CD4-positive, alpha-beta T cell (primary cell): Measurements from ENCODE around the gene PIP4K2A. TPM values are rescaled to one million over a fixed set of nuclear protein-coding genes. Genes with fewer than 3 reads are reported as not detected.

Source experiments
- ATAC-seq: fragments of 200-7000 bp; cut with Tn5 transposase; one replicate; pipeline ENCODE4 v1.10.0; 2022; ENCODE audit warnings: mild to moderate bottlenecking; ENCODE audit not compliant: poor library complexity
- CTCF ChIA-PET: fragments of 350-600 bp; sonication (Branson Sonifier 250); formaldehyde crosslinking; loops from one replicate; lab custom pipeline; 2021; ENCODE audit warnings: antibody characterized with exemption, inconsistent platforms; lab: Charles Lee
- POLR2A ChIA-PET: fragments of 350-600 bp; sonication (Branson Sonifier 250); formaldehyde crosslinking; loops from one replicate; lab custom pipeline; 2021; ENCODE audit warnings: antibody characterized with exemption, inconsistent platforms; lab: Charles Lee
- DNase-seq, 14 experiments: peaks; one replicate each; pipeline ENCODE4 v3.0.0-alpha.2; 2013 to 2020; ENCODE audit warnings: mixed read lengths in 2 of 14
- H3K27ac ChIP-seq, 2 donors: one replicate each; pipeline versions ENCODE4 v1.5.1 to v1.7.0; 2013; ENCODE audit warnings: low read length in 2 of 2, low read depth in 1 of 2, mild to moderate bottlenecking in 1 of 2
- H3K27me3 ChIP-seq, 2 experiments: 1 replicate in 1 of 2; 2 replicates in 1 of 2; pipeline versions ENCODE4 v1.6.1 to v1.7.0; 2013; ENCODE audit warnings: low read length in 2 of 2, control low read depth in 1 of 2, mild to moderate bottlenecking in 1 of 2, moderate library complexity in 1 of 2; ENCODE audit not compliant: insufficient read depth in 2 of 2, control insufficient read depth in 1 of 2
- H3K36me3 ChIP-seq: one replicate; pipeline ENCODE4 v1.6.1; 2013; ENCODE audit warnings: low read length, control low read depth; ENCODE audit not compliant: insufficient read depth
- H3K4me1 ChIP-seq: one replicate; pipeline ENCODE4 v1.6.1; 2013; ENCODE audit warnings: low read length, control low read depth; ENCODE audit not compliant: insufficient read depth
- H3K4me3 ChIP-seq: one replicate; pipeline ENCODE4 v1.5.1; 2013; ENCODE audit warnings: mild to moderate bottlenecking, low read length, moderate library complexity
- H3K9me3 ChIP-seq, 2 experiments: 1 replicate in 1 of 2; 2 replicates in 1 of 2; pipeline versions ENCODE4 v1.6.1 to v1.7.0; 2013; ENCODE audit warnings: low read length in 2 of 2, mild to moderate bottlenecking in 2 of 2, control low read depth in 1 of 2, moderate library complexity in 1 of 2; ENCODE audit not compliant: control insufficient read depth in 1 of 2, insufficient read depth in 1 of 2
- H3K27ac Mint-ChIP-seq: one replicate; pipeline ENCODE4 v1.8.0; 2020; ENCODE audit warnings: mixed read lengths
- H3K27me3 Mint-ChIP-seq: one replicate; pipeline ENCODE4 v1.8.0; 2021; ENCODE audit warnings: mixed read lengths
- H3K36me3 Mint-ChIP-seq: one replicate; pipeline ENCODE4 v1.8.0; 2021; ENCODE audit warnings: low read depth, mixed read lengths
- H3K4me1 Mint-ChIP-seq: one replicate; pipeline ENCODE4 v1.8.0; 2021; ENCODE audit warnings: low read depth, mixed read lengths
- H3K4me3 Mint-ChIP-seq: one replicate; pipeline ENCODE4 v1.8.0; 2020; ENCODE audit warnings: mild to moderate bottlenecking, mixed read lengths
- H3K9me3 Mint-ChIP-seq: one replicate; pipeline ENCODE4 v1.8.0; 2020; ENCODE audit warnings: mixed read lengths
- intact Hi-C, 2 experiments: fragments of 100-400 bp; cut with DNase I in 1 of 2; cut with micrococcal nuclease in 1 of 2; formaldehyde crosslinking; loops; one replicate each; pipeline versions ENCODE4 v1.15.1 to v1.9.0; 2023 to 2025; cut with DNase I, micrococcal nuclease
- total RNA-seq, 174 experiments: library from RNA in 2 of 174; stranded (reverse) in 2 of 174; gene quantifications; one replicate each; pipeline ENCODE4 v1.2.3 and lab custom pipeline; 2021 to 2026
- TF ChIP-seq, protein P1 (sequence below): fragments of 200-600 bp; IDR thresholded peaks from one replicate; pipeline ENCODE4 v1.8.0; 2022; ENCODE audit warnings: antibody characterized with exemption, mild to moderate bottlenecking

The PIP4K2A gene
- total RNA-seq, 2 experiments from 2014 or later = 75.4 to 87.2 TPM

DNA sequence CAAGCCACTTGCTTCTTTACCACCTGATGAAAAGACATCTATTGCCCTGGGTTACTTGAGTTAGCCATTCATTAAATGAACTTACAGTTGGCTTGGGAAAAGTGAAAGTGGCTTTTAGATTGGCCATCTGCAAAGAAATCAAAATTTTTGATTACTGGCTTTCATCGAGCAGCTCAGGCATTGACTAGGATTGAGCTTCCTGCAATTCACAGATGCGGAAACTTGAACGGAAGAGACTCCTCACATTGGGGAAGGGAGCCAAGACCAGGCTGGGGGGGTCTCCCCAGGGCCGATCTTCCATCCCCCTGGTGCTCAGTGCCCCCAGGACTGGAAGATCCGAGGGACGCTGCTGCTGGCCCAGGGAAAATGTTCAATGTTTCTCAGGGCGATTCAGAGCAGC is 145.4 kb downstream of the PIP4K2A start:
- Histone ChIP-seq H3K36me3 (peaks cover 88% of the 10 kb centered on the region), H3K27ac (no peak overlapping the region), H3K9me3 (no peaks in the 10 kb centered on the region), H3K4me1 (peaks cover 15% of the 10 kb centered on the region), H3K4me3 (no peak overlapping the region), H3K27me3 (no peaks in the 10 kb centered on the region)
- ChIA-PET POLR2A (no interaction called here), CTCF (no interaction called here)
- ATAC-seq (no peak), DNase-seq (no peak)
- Mint-ChIP-seq H3K4me3 (no peak overlapping the region), H3K9me3 (no peaks in the 10 kb centered on the region), H3K27ac (no peak overlapping the region), H3K36me3 (peaks cover 99% of the 10 kb centered on the region), H3K4me1 (peaks cover 71% of the 10 kb centered on the region), H3K27me3 (no peaks in the 10 kb centered on the region)
- intact Hi-C loops = no loop called here
- TF ChIP-seq, protein P1, sequence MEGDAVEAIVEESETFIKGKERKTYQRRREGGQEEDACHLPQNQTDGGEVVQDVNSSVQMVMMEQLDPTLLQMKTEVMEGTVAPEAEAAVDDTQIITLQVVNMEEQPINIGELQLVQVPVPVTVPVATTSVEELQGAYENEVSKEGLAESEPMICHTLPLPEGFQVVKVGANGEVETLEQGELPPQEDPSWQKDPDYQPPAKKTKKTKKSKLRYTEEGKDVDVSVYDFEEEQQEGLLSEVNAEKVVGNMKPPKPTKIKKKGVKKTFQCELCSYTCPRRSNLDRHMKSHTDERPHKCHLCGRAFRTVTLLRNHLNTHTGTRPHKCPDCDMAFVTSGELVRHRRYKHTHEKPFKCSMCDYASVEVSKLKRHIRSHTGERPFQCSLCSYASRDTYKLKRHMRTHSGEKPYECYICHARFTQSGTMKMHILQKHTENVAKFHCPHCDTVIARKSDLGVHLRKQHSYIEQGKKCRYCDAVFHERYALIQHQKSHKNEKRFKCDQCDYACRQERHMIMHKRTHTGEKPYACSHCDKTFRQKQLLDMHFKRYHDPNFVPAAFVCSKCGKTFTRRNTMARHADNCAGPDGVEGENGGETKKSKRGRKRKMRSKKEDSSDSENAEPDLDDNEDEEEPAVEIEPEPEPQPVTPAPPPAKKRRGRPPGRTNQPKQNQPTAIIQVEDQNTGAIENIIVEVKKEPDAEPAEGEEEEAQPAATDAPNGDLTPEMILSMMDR = no peak

DNA sequence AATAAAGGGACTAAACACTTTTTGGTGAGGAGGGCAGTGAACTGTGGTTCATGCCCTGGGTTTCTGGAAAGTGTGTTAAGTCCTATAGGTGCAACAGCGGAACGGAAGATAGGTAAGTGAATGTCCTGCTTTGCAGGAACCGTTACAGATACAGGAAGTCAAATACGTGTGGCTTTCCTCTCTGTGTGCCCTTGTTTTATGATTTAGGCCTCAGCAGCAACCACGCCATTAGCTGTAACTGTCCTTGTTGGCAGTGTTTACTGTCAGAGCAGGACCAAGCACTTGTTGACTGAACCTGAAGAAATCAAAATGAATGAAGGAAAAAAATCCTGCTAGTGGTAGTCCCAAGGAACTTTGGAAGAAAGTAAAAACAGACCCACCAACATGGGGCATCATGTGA is 150.3 kb downstream of the PIP4K2A start:
- Mint-ChIP-seq H3K4me1 (peaks cover 41% of the 10 kb centered on the region), H3K27ac (peak overlapping the region; percentile 77), H3K4me3 (no peak overlapping the region), H3K27me3 (no peaks in the 10 kb centered on the region), H3K36me3 (peaks cover 96% of the 10 kb centered on the region), H3K9me3 (no peaks in the 10 kb centered on the region)
- CTCF ChIA-PET = no interaction called here
- DNase-seq (no peak), ATAC-seq (no peak)
- H3K27me3 ChIP-seq = no peaks in the 10 kb centered on the region
- TF ChIP-seq, protein P1 = no peak
- peak overlapping the region in 1 of 2 donors; percentile 1 for H3K27ac ChIP-seq
- peaks cover 6% of the 10 kb centered on the region for H3K4me1 ChIP-seq
- H3K9me3 ChIP-seq = no peaks in the 10 kb centered on the region
- POLR2A ChIA-PET = interaction anchor here (1.0 kb wide), 1 partner anchor 8 kb away, joined by 3 read pairs; no protein-coding TSS in a partner anchor
- no peak overlapping the region for H3K4me3 ChIP-seq
- intact Hi-C loops = no loop called here
- peaks cover 81% of the 10 kb centered on the region for H3K36me3 ChIP-seq

DNA sequence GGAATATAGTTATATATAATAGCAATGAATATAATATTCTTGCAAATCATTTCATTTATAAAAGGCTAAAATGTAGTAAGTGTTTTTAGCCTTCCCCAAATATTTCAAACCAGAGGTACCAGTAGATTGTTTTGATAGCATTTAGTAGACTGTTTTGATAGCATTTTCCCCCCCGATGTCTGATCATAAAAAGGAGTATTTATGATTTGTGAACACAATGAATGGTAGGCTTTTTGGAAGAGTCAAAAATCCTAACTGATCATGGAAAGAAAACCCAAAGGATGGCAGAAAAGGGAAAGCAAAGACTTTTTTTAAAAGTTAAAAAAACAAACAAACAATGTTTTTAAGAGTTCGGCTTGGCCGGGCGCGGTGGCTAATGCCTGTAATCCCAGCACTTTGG is 152.5 kb downstream of the PIP4K2A start:
- CTCF ChIA-PET = no interaction called here
- intact Hi-C loops = no loop called here
- H3K36me3 ChIP-seq = peaks cover 71% of the 10 kb centered on the region

More for the DNA sequence above, 152.5 kb downstream of the PIP4K2A start:
- Mint-ChIP-seq H3K4me1 (peaks cover 29% of the 10 kb centered on the region), H3K27ac (no peak overlapping the region), H3K9me3 (no peaks in the 10 kb centered on the region), H3K27me3 (no peaks in the 10 kb centered on the region), H3K36me3 (peaks cover 86% of the 10 kb centered on the region), H3K4me3 (no peak overlapping the region)
- POLR2A ChIA-PET = no interaction called here
- TF ChIP-seq, protein P1 = no peak
- Histone ChIP-seq H3K27me3 (no peaks in the 10 kb centered on the region), H3K9me3 (no peaks in the 10 kb centered on the region), H3K27ac (no peak overlapping the region), H3K4me1 (no peaks in the 10 kb centered on the region), H3K4me3 (no peak overlapping the region)
- DNase-seq (no peak), ATAC-seq (no peak)
